Calu3 (cell line): ENCODE data around the gene TMEM9. TPM values are rescaled to one million over a fixed set of nuclear protein-coding genes. Genes with fewer than 3 reads are reported as not detected.

Experiments
- BruUV-seq: library from RNA; stranded (reverse); fragments of 400-500 nt; replicated peaks from 2 replicates; lab custom pipeline; 2021; lab: Mats Ljungman, UMichigan
- CTCF ChIA-PET: fragments of 300-600 bp; sonication (Branson Sonifier 250); formaldehyde crosslinking; loops from one replicate; lab custom pipeline; 2022; ENCODE audit warnings: antibody characterized with exemption; lab: Charles Lee
- DNase-seq: peaks from one replicate; pipeline ENCODE4 v3.0.0; 2022
- H3K27ac Mint-ChIP-seq: one replicate; pipeline ENCODE4 v1.8.0; 2022; ENCODE audit warnings: mixed read lengths; ENCODE audit not compliant: unreplicated experiment
- H3K27me3 Mint-ChIP-seq: one replicate; pipeline ENCODE4 v1.8.0; 2022; ENCODE audit warnings: mixed read lengths; ENCODE audit not compliant: unreplicated experiment
- H3K36me3 Mint-ChIP-seq: one replicate; pipeline ENCODE4 v1.8.0; 2022; ENCODE audit warnings: mild to moderate bottlenecking, moderate library complexity, mixed read lengths; ENCODE audit not compliant: insufficient read depth, unreplicated experiment
- H3K4me1 Mint-ChIP-seq: one replicate; pipeline ENCODE4 v1.8.0; 2022; ENCODE audit warnings: mild to moderate bottlenecking, low read depth, mixed read lengths; ENCODE audit not compliant: unreplicated experiment
- H3K4me3 Mint-ChIP-seq: one replicate; pipeline ENCODE4 v1.8.0; 2022; ENCODE audit warnings: mild to moderate bottlenecking, low read depth, moderate library complexity, mixed read lengths; ENCODE audit not compliant: unreplicated experiment
- H3K9me3 Mint-ChIP-seq: one replicate; pipeline ENCODE4 v1.8.0; 2022; ENCODE audit warnings: low read depth, mixed read lengths; ENCODE audit not compliant: unreplicated experiment
- intact Hi-C: fragments of 100-400 bp; cut with micrococcal nuclease; formaldehyde crosslinking; loops from one replicate; pipeline ENCODE4 v1.10.0; 2022; ENCODE audit not compliant: unreplicated experiment
- total RNA-seq: library from RNA; stranded (reverse); gene quantifications from 2 replicates; pipeline ENCODE4 v1.2.3, GENCODE V29; 2022
- TF ChIP-seq, protein P1 (sequence below): fragments of 200-600 bp; IDR thresholded peaks from one replicate; pipeline ENCODE4 v1.8.0; 2022; ENCODE audit warnings: antibody characterized with exemption; ENCODE audit not compliant: unreplicated experiment

TMEM9 gene
- total RNA-seq, 1 experiment from 2014 or later, result 99.5 TPM

DNA sequence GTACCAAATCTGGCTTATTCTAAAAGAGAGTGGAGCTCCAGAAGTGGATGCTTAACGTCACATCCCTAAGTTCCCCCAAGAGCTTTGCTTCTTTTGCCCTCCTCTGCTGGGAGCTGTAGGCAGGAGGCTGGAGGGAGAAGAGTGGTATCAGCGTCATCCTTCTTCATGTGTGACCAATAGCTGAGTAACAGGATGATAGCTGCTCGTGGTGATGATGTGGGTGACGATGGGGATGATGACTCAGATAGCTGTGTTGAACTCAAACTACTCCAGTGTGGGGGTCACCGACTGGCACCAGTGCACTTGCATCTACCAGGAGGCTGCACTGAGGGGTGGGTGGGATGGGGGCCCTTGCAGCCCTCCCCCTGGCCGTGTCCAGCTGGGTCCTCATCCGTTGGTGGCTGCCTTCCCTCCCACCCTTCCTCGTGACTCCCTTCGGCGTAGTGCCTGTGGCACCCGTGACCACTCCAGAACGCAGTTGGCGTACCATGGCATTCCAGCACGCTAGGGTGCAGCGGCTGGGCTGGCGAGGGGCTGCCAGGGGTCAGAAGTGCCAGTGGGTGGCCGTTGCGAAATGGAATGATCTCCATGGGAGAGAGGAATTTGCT is 37.5 kb upstream of the TMEM9 start:
- no TSS peak for BruUV-seq
- H3K4me3 Mint-ChIP-seq, result no peak overlapping the region
- H3K9me3 Mint-ChIP-seq, result no peaks in the 10 kb centered on the region
- H3K4me1 Mint-ChIP-seq, result peaks cover 10% of the 10 kb centered on the region
- CTCF ChIA-PET, result no interaction called here
- intact Hi-C loops, result no loop called here
- DNase-seq, result no peak
- TF ChIP-seq, protein P1, sequence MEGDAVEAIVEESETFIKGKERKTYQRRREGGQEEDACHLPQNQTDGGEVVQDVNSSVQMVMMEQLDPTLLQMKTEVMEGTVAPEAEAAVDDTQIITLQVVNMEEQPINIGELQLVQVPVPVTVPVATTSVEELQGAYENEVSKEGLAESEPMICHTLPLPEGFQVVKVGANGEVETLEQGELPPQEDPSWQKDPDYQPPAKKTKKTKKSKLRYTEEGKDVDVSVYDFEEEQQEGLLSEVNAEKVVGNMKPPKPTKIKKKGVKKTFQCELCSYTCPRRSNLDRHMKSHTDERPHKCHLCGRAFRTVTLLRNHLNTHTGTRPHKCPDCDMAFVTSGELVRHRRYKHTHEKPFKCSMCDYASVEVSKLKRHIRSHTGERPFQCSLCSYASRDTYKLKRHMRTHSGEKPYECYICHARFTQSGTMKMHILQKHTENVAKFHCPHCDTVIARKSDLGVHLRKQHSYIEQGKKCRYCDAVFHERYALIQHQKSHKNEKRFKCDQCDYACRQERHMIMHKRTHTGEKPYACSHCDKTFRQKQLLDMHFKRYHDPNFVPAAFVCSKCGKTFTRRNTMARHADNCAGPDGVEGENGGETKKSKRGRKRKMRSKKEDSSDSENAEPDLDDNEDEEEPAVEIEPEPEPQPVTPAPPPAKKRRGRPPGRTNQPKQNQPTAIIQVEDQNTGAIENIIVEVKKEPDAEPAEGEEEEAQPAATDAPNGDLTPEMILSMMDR, result no peak
- H3K27me3 Mint-ChIP-seq, result peaks cover 76% of the 10 kb centered on the region
- no peak overlapping the region for H3K27ac Mint-ChIP-seq
- no peaks in the 10 kb centered on the region for H3K36me3 Mint-ChIP-seq

DNA sequence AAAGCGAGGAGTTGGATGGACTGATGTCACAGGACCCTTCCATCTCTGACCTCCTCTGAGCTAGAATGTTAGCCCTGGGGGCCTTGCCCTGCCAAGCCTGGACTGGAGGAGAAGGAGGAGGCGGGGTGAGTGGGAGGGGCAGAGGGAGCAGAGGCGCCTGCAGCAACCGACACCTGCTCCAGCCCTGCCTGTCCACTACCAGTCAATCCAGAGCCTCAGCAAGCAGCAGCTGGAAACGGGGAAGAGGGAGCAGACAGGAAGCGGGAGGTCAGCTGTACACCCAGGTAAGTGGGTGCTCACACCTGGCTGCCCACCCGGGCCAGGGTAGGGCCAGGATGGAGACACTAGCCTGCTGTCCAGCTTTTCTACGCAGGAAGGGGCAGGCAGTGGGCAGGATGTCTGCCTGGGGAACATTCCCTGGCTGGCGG is 36.4 kb upstream of the TMEM9 start, which contains the start of gene IGFN1:
IGFN1 (plus strand) TSS at position 201 of the 428 bp plus-strand sequence. CDS start 2,470 bp downstream, outside the sequence.
- TF ChIP-seq, protein P1, result no peak
- Mint-ChIP-seq H3K4me1 (peaks cover 4% of the 10 kb centered on the region), H3K27ac (no peak within 1 kb of the TSS), H3K27me3 (peaks cover 82% of the 10 kb centered on the region), H3K4me3 (no peak within 1 kb of the TSS), H3K9me3 (no peaks in the 10 kb centered on the region), H3K36me3 (no peaks in the 10 kb centered on the region)
- BruUV-seq, result no TSS peak
- CTCF ChIA-PET, result no interaction called here
- DNase-seq, result no peak
- intact Hi-C loops, result no loop called here

DNA sequence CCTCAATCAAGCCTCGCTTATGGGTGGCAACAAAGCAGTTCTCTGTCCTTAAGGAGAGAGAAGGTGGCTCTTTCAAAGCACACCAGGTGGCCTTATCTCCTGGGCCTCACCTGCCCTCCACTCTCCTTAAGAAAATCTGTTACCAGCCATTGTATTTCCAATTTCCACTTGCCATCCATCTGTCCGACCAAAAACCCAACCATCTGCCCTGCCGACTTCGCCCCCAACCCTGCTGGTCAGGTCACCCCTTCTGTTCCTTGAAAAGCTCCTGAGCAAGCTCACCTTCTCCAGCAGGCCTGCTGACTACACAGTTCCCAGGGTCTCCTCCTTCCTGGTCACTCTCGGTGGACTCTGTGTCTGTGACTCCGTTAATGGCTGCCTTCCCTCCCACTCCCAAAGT is 35.7 kb upstream of the TMEM9 start:
- Mint-ChIP-seq H3K4me1 (peaks cover 1% of the 10 kb centered on the region), H3K27ac (no peak overlapping the region), H3K27me3 (peaks cover 85% of the 10 kb centered on the region), H3K36me3 (no peaks in the 10 kb centered on the region), H3K4me3 (no peak overlapping the region), H3K9me3 (no peaks in the 10 kb centered on the region)
- DNase-seq, result no peak
- TF ChIP-seq, protein P1, result no peak
- intact Hi-C loops, result no loop called here
- no TSS peak for BruUV-seq
- CTCF ChIA-PET, result no interaction called here

DNA sequence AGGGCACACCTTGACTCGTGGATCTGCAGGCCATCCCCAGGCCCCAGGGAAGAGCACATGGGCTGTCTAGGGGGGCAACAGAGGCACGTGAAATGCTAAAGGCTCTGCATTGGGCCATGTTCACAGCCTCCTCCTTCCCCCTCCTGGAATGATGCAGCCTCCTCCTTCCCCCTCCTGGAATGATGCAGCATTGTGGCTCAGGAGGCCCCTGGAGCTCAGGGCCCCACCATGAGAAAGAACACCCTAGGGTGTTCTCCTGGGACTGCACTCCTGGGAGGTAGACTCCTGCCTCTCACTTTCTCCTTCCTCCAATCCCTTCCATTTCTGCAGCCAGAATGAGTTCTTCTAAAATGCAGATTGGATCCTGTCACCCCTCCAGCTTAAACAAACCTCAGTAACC is 34.8 kb upstream of the TMEM9 start:
- H3K27me3 Mint-ChIP-seq, result peaks cover 91% of the 10 kb centered on the region
- H3K9me3 Mint-ChIP-seq, result no peaks in the 10 kb centered on the region
- H3K27ac Mint-ChIP-seq, result no peak overlapping the region

More for the DNA sequence above, 34.8 kb upstream of the TMEM9 start:
- Mint-ChIP-seq H3K4me3 (no peak overlapping the region), H3K4me1 (peaks cover 9% of the 10 kb centered on the region), H3K36me3 (no peaks in the 10 kb centered on the region)
- BruUV-seq, result no TSS peak
- intact Hi-C loops, result no loop called here
- DNase-seq, result no peak
- CTCF ChIA-PET, result no interaction called here
- TF ChIP-seq, protein P1, result no peak
